ENCODE results near the gene VPS8. TPM values are rescaled to one million over a fixed set of nuclear protein-coding genes. Genes with fewer than 3 reads are reported as not detected.

VPS8 gene
- total RNA-seq, 1 experiment from 2014 or later: 72.3 TPM

GRCh38 chr3:185063431-185063830, 251.5 kb downstream of the VPS8 start:
- TF ChIP-seq REST (IDR thresholded peaks at IDR 0.05; ENCODE audit: insufficient read depth in 1 of 2, low read depth in 2 of 2, low read length in 1 of 2): no peak
- TF ChIP-seq SIN3A (IDR thresholded peaks at IDR 0.05; ENCODE audit: borderline replicate concordance, insufficient read depth, low read depth, low read length): no peak
- TF ChIP-seq POLR2AphosphoS5 (IDR thresholded peaks at IDR 0.05; ENCODE audit: low read depth, low read length): no peak
- TF ChIP-seq CTCF (IDR thresholded peaks at IDR 0.05): no peak
- TF ChIP-seq TCF7L2 (IDR thresholded peaks at IDR 0.05; ENCODE audit: low read depth, low read length): no peak
- DNase-seq (ENCODE audit: low read depth, low spot score) (no peak), ATAC-seq (no peak)
- Histone ChIP-seq H3K4me3 (ENCODE audit: low read depth in 2 of 2, low read length in 2 of 2) (no peak overlapping the region), H3K36me3 (ENCODE audit: control insufficient read depth, insufficient read depth, low read length) (no peaks in the 10 kb centered on the region), H3K27me3 (ENCODE audit: control insufficient read depth, insufficient read depth, low read length) (no peaks in the 10 kb centered on the region), H3K9me3 (ENCODE audit: control insufficient read depth, insufficient read depth, low read depth, low read length) (no peaks in the 10 kb centered on the region), H3K27ac (ENCODE audit: low read length) (no peak overlapping the region), H3K4me1 (ENCODE audit: control insufficient read depth, insufficient read depth, low read length) (no peaks in the 10 kb centered on the region)
- BruUV-seq (replicated peaks): no TSS peak
- ChIA-PET CTCF (no interaction called here), POLR2A (no interaction called here)
- in situ Hi-C loops (cut with HindIII; ENCODE audit: low pct_unique_long_range_greater_than_20kb, low sequenced_read_pairs): no loop called here
- intact Hi-C loops (cut with micrococcal nuclease; ENCODE audit: unreplicated experiment): no loop called here

GRCh38 chr3:185065059-185065458, 253.1 kb downstream of the VPS8 start:
- ChIA-PET CTCF (no interaction called here), POLR2A (no interaction called here)
- no peaks in the 10 kb centered on the region for H3K36me3 ChIP-seq (ENCODE audit: control insufficient read depth, insufficient read depth, low read length)
- H3K4me1 ChIP-seq (ENCODE audit: control insufficient read depth, insufficient read depth, low read length): no peaks in the 10 kb centered on the region
- no peak overlapping the region for H3K4me3 ChIP-seq (ENCODE audit: low read depth in 2 of 2, low read length in 2 of 2)
- H3K27ac ChIP-seq (ENCODE audit: low read length): no peak overlapping the region
- in situ Hi-C loops (cut with HindIII; ENCODE audit: low pct_unique_long_range_greater_than_20kb, low sequenced_read_pairs): no loop called here
- DNase-seq (ENCODE audit: low read depth, low spot score) (no peak), ATAC-seq (no peak)
- BruUV-seq (replicated peaks): no TSS peak
- intact Hi-C loops (cut with micrococcal nuclease; ENCODE audit: unreplicated experiment): no loop called here
- TF ChIP-seq SIN3A (IDR thresholded peaks at IDR 0.05; ENCODE audit: borderline replicate concordance, insufficient read depth, low read depth, low read length): no peak
- no peak for TF ChIP-seq TCF7L2 (IDR thresholded peaks at IDR 0.05; ENCODE audit: low read depth, low read length)
- TF ChIP-seq REST (IDR thresholded peaks at IDR 0.05; ENCODE audit: insufficient read depth in 1 of 2, low read depth in 2 of 2, low read length in 1 of 2): no peak
- no peaks in the 10 kb centered on the region for H3K27me3 ChIP-seq (ENCODE audit: control insufficient read depth, insufficient read depth, low read length)
- no peaks in the 10 kb centered on the region for H3K9me3 ChIP-seq (ENCODE audit: control insufficient read depth, insufficient read depth, low read depth, low read length)

Data from Panc1 (cell line).